Parathyroid adenoma (tissue), 2 donors: ENCODE data around the gene PHF5A.
A peak's percentile ranks its signal among the peaks of the same experiment; 100 is the strongest.

ENCODE experiments used
- H2AFZ ChIP-seq: fragments of 300-600 bp; sonication (generic); one replicate; pipeline ENCODE4 v1.7.0; 2017; ENCODE audit warnings: antibody characterized with exemption, mild to moderate bottlenecking
- H3K27ac ChIP-seq: fragments of 300-600 bp; sonication (generic); one replicate; pipeline ENCODE4 v1.7.0; 2017
- H3K27me3 ChIP-seq: fragments of 300-600 bp; sonication (generic); one replicate; pipeline ENCODE4 v1.7.0; 2017; ENCODE audit warnings: low read length; ENCODE audit not compliant: control insufficient read depth, insufficient read depth
- H3K36me3 ChIP-seq: fragments of 300-600 bp; sonication (generic); one replicate; pipeline ENCODE4 v1.7.0; 2017; ENCODE audit warnings: low read length; ENCODE audit not compliant: control insufficient read depth, insufficient read depth
- H3K4me1 ChIP-seq: fragments of 300-600 bp; sonication (generic); one replicate; pipeline ENCODE4 v1.7.0; 2017; ENCODE audit warnings: control low read depth
- H3K4me2 ChIP-seq: fragments of 300-600 bp; sonication (generic); one replicate; pipeline ENCODE4 v1.7.0; 2017; ENCODE audit warnings: low read length
- H3K4me3 ChIP-seq: fragments of 300-600 bp; sonication (generic); one replicate; pipeline ENCODE4 v1.7.0; 2017; ENCODE audit warnings: low read depth, low read length
- H3K79me2 ChIP-seq: fragments of 300-600 bp; sonication (generic); one replicate; pipeline ENCODE4 v1.7.0; 2017; ENCODE audit warnings: control low read depth
- H3K9ac ChIP-seq: fragments of 300-600 bp; sonication (generic); one replicate; pipeline ENCODE4 v1.7.0; 2017; ENCODE audit warnings: mild to moderate bottlenecking
- H3K9me3 ChIP-seq: fragments of 300-600 bp; sonication (generic); one replicate; pipeline ENCODE4 v1.7.0; 2017; ENCODE audit warnings: low read length; ENCODE audit not compliant: control insufficient read depth
- TF ChIP-seq, protein P1 (sequence below): fragments of 300-600 bp; sonication (generic); IDR thresholded peaks from one replicate; pipeline ENCODE4 v1.7.0; 2017; ENCODE audit warnings: antibody characterized with exemption, mild to moderate bottlenecking
- donor health status: primary hyperparathyroidism.

Gene PHF5A

GRCh38 chr22:41513391-41513790, 44.9 kb upstream of the PHF5A start:
- no peaks in the 10 kb centered on the region for H3K9me3 ChIP-seq
- peaks cover 20% of the 10 kb centered on the region for H3K4me1 ChIP-seq
- H3K9ac ChIP-seq = no peak overlapping the region
- H3K4me3 ChIP-seq = no peak overlapping the region
- no peaks in the 10 kb centered on the region for H3K27me3 ChIP-seq
- peak overlapping the region; percentile 42 for H3K4me2 ChIP-seq
- peak overlapping the region; percentile 68 for H3K27ac ChIP-seq
- TF ChIP-seq, protein P1, sequence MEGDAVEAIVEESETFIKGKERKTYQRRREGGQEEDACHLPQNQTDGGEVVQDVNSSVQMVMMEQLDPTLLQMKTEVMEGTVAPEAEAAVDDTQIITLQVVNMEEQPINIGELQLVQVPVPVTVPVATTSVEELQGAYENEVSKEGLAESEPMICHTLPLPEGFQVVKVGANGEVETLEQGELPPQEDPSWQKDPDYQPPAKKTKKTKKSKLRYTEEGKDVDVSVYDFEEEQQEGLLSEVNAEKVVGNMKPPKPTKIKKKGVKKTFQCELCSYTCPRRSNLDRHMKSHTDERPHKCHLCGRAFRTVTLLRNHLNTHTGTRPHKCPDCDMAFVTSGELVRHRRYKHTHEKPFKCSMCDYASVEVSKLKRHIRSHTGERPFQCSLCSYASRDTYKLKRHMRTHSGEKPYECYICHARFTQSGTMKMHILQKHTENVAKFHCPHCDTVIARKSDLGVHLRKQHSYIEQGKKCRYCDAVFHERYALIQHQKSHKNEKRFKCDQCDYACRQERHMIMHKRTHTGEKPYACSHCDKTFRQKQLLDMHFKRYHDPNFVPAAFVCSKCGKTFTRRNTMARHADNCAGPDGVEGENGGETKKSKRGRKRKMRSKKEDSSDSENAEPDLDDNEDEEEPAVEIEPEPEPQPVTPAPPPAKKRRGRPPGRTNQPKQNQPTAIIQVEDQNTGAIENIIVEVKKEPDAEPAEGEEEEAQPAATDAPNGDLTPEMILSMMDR = no peak
- H3K36me3 ChIP-seq = no peaks in the 10 kb centered on the region
- H3K79me2 ChIP-seq = peaks cover 4% of the 10 kb centered on the region
- H2AFZ ChIP-seq = no peak overlapping the region

DNA sequence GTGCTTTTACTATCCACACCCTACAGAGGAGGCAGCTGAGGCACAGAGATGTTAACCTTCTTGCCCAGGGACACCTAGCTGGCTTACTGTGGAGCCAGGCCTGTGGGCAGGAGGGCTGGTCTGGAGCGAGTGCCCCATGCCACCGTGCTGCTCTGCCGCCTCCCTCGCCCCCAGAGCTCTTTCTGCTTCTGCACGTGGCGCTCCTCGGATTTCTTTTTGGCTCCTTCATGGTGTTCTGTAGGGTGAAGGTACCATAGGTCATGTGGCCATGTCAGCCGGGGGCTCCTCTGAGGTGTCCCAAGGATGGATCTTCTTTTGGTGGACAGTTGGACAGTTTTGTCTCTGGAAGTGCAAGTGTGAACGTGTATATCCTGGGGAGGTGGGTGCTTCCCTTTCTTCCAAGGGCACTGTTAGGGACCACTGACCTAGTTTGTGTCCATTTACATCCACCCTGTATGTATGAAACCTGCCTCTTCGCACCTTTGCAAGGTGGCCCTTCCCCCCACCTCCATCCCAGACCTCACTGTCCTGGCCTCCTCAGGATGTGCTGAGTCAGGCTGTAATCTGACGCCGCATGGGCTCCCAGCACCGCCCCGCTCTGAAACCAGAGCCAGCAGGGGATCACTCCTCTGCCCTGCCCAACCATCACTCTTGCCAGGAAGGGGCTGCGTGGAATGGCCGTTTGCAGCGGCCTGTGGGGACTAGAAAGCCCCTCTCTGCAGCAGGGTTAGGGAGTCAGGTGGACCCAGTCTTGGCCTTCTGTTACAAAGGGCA, 44.1 kb upstream of the PHF5A start:
- Histone ChIP-seq H2AFZ (no peak overlapping the region), H3K36me3 (no peaks in the 10 kb centered on the region), H3K9me3 (no peaks in the 10 kb centered on the region), H3K4me1 (peaks cover 26% of the 10 kb centered on the region), H3K27ac (peak overlapping the region; percentile 68), H3K79me2 (peaks cover 4% of the 10 kb centered on the region), H3K27me3 (no peaks in the 10 kb centered on the region), H3K4me3 (peak overlapping the region; percentile 38), H3K9ac (no peak overlapping the region), H3K4me2 (peak overlapping the region; percentile 42)
- TF ChIP-seq, protein P1 = no peak

GRCh38 chr22:41511521-41511968, 43.1 kb upstream of the PHF5A start:
- no peak overlapping the region for H2AFZ ChIP-seq
- no peaks in the 10 kb centered on the region for H3K9me3 ChIP-seq
- H3K9ac ChIP-seq = no peak overlapping the region
- no peak overlapping the region for H3K27ac ChIP-seq
- H3K36me3 ChIP-seq = no peaks in the 10 kb centered on the region
- H3K79me2 ChIP-seq = peaks cover 4% of the 10 kb centered on the region
- H3K4me2 ChIP-seq = no peak overlapping the region
- no peak overlapping the region for H3K4me3 ChIP-seq
- no peaks in the 10 kb centered on the region for H3K27me3 ChIP-seq
- TF ChIP-seq, protein P1 = no peak
- H3K4me1 ChIP-seq = peaks cover 36% of the 10 kb centered on the region

DNA sequence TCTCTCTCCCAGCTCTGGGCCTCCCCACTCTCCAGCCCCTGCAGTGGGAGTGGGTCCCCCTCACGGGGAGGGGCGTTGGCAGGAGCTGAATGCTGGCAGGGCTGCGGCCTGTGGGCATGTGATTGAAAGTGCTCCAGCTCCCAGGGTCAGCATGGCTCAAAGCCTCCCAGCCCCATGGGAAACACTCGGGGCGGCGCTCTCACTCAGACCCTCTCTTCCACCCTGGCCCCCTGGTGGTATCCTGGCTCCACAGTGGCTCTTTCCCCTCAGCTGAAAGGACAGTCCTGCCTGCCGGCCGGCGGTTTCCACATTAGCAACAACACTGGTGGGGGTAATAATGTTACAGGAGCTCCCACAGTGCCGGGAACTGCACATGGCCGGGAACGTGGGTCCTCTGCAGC, 40.3 kb upstream of the PHF5A start:
- peak overlapping the region; percentile 79 for H3K27ac ChIP-seq
- H3K79me2 ChIP-seq = peaks cover 7% of the 10 kb centered on the region
- no peak overlapping the region for H3K4me3 ChIP-seq
- no peaks in the 10 kb centered on the region for H3K27me3 ChIP-seq
- no peaks in the 10 kb centered on the region for H3K9me3 ChIP-seq
- H3K9ac ChIP-seq = no peak overlapping the region
- H3K4me2 ChIP-seq = peak overlapping the region; percentile 33
- no peak overlapping the region for H2AFZ ChIP-seq
- H3K36me3 ChIP-seq = no peaks in the 10 kb centered on the region
- peaks cover 38% of the 10 kb centered on the region for H3K4me1 ChIP-seq
- TF ChIP-seq, protein P1 = no peak
